Measurements from ENCODE around the gene EFCAB11. TPM values are rescaled to one million over a fixed set of nuclear protein-coding genes. Genes with fewer than 3 reads are reported as not detected.

The EFCAB11 gene
- total RNA-seq, 1 experiment from 2014 or later: 18.1 TPM

DNA sequence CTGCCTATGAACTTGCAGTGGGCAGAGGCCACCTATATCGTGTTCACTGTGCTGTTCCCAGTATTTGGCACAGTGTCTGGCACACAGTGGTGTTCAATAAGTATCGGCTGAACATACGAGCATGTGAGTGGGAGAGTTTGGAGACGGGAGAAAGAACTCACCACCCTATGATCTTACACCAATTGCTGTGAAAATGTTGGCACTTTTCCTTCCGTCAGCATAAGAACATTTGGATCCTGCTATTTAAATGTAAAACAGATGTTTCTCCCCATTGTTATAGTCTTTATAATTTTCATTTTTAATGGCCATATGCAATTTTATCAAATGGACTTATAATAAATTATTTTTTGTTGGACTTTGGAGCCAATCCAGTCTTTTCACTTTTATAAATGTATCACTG lies 144.4 kb downstream of the EFCAB11 start:
- Histone ChIP-seq H3K27me3 (ENCODE audit: insufficient read depth, low read length) (no peaks in the 10 kb centered on the region), H3K4me2 (ENCODE audit: low read length) (no peak overlapping the region), H3K9me2 (ENCODE audit: insufficient read depth) (no peaks in the 10 kb centered on the region), H3K4me3 (replicated peaks in 1 of 2; ENCODE audit: low read depth in 1 of 2, low read length in 2 of 2) (no peak overlapping the region), H3K9ac (ENCODE audit: low read length) (no peak overlapping the region), H3K27ac (ENCODE audit: low read depth, low read length) (no peak overlapping the region), H4K20me1 (ENCODE audit: insufficient read depth) (no peaks in the 10 kb centered on the region), H3K9me3 (ENCODE audit: control insufficient read depth in 1 of 2, insufficient read depth in 1 of 2, low read depth in 1 of 2, low read length in 2 of 2) (no peaks in the 10 kb centered on the region), H3K36me3 (ENCODE audit: control insufficient read depth in 1 of 2, insufficient read depth in 2 of 2, low read length in 2 of 2) (no peaks in the 10 kb centered on the region), H3K4me1 (ENCODE audit: control insufficient read depth in 1 of 2, insufficient read depth in 2 of 2, low read length in 2 of 2) (no peaks in the 10 kb centered on the region), H3K79me2 (ENCODE audit: insufficient read depth, low read length) (no peaks in the 10 kb centered on the region), H2AFZ (ENCODE audit: low read depth, low read length, poor library complexity, severe bottlenecking) (no peak overlapping the region)
- ATAC-seq (no peak), DNase-seq (ENCODE audit: low read depth, low spot score) (no peak)
- RAD21 ChIA-PET (ENCODE audit: low non-redundant PET in 1 of 2, low total read pairs in 2 of 2, uncharacterized antibody in 2 of 2, unreplicated experiment in 2 of 2): no interaction called here
- CTCF ChIA-PET: no interaction called here
- POLR2A ChIA-PET: no interaction called here
- TF ChIP-seq ZFX (IDR thresholded peaks at IDR 0.05) (no peak), RAD21 (IDR thresholded peaks at IDR 0.05; ENCODE audit: low read depth) (no peak), ATF3 (IDR thresholded peaks at IDR 0.05) (no peak), CBX3 (IDR thresholded peaks at IDR 0.05; ENCODE audit: low read depth) (no peak), POLR2AphosphoS5 (IDR thresholded peaks at IDR 0.05; ENCODE audit: low read depth, low read length) (no peak), SIN3A (IDR thresholded peaks at IDR 0.05; ENCODE audit: low read depth) (no peak), CEBPB (IDR thresholded peaks at IDR 0.05; ENCODE audit: low read depth) (no peak)
- no TSS peak for BruUV-seq (replicated peaks)
- intact Hi-C loops (cut with micrococcal nuclease): no loop called here

DNA sequence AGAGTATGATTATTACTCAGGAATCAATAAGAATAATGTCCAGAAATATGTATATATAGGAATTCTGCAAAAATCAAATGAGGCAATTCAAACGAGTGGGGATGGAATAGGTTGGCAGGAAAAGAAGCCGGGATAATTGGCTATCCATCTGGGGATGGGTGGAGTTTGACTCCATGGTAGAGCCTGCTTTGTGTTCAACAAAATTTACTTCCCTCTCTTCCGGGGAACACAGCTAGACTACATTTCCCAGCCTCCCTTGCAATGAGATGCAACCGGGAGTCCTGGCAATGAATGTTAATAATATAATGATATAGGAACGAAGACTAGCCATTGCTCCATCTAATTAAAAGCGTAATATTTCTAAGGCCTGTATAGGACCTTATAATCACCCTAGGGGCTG lies 146.6 kb downstream of the EFCAB11 start:
- ATAC-seq (no peak), DNase-seq (ENCODE audit: low read depth, low spot score) (no peak)
- H3K4me3 ChIP-seq (replicated peaks in 1 of 2; ENCODE audit: low read depth in 1 of 2, low read length in 2 of 2): no peak overlapping the region
- no peak overlapping the region for H3K27ac ChIP-seq (ENCODE audit: low read depth, low read length)
- H3K9me2 ChIP-seq (ENCODE audit: insufficient read depth): no peaks in the 10 kb centered on the region
- CTCF ChIA-PET: interaction anchor here (0.6 kb wide), 1 partner anchor 716 kb away, joined by 3 read pairs; no protein-coding TSS in a partner anchor
- no peaks in the 10 kb centered on the region for H3K9me3 ChIP-seq (ENCODE audit: control insufficient read depth in 1 of 2, insufficient read depth in 1 of 2, low read depth in 1 of 2, low read length in 2 of 2)
- TF ChIP-seq EZH2phosphoT487 (IDR thresholded peaks at IDR 0.05; ENCODE audit: borderline replicate concordance): no peak
- no peak for TF ChIP-seq JUND (IDR thresholded peaks at IDR 0.05)
- TF ChIP-seq ZNF274 (IDR thresholded peaks at IDR 0.05; ENCODE audit: low read depth, low read length): no peak
- no peak for TF ChIP-seq SRF (IDR thresholded peaks at IDR 0.05; ENCODE audit: low read depth)
- TF ChIP-seq, protein P1, sequence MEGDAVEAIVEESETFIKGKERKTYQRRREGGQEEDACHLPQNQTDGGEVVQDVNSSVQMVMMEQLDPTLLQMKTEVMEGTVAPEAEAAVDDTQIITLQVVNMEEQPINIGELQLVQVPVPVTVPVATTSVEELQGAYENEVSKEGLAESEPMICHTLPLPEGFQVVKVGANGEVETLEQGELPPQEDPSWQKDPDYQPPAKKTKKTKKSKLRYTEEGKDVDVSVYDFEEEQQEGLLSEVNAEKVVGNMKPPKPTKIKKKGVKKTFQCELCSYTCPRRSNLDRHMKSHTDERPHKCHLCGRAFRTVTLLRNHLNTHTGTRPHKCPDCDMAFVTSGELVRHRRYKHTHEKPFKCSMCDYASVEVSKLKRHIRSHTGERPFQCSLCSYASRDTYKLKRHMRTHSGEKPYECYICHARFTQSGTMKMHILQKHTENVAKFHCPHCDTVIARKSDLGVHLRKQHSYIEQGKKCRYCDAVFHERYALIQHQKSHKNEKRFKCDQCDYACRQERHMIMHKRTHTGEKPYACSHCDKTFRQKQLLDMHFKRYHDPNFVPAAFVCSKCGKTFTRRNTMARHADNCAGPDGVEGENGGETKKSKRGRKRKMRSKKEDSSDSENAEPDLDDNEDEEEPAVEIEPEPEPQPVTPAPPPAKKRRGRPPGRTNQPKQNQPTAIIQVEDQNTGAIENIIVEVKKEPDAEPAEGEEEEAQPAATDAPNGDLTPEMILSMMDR (IDR thresholded peaks at IDR 0.05 in 2 of 3, conservative IDR thresholded peaks at IDR 0.05 in 1 of 3; ENCODE audit: borderline replicate concordance in 1 of 3, insufficient read depth in 1 of 3, low read depth in 2 of 3, low read length in 2 of 3): no peak
- TF ChIP-seq MAX (IDR thresholded peaks at IDR 0.05): no peak
- TF ChIP-seq FOSL1 (IDR thresholded peaks at IDR 0.05; ENCODE audit: low read depth): no peak
- no peak for TF ChIP-seq ATF3 (IDR thresholded peaks at IDR 0.05)
- TF ChIP-seq ZFX (IDR thresholded peaks at IDR 0.05): no peak
- no peak for TF ChIP-seq CEBPB (IDR thresholded peaks at IDR 0.05; ENCODE audit: low read depth)
- TF ChIP-seq POLR2A (IDR thresholded peaks at IDR 0.05; ENCODE audit: borderline replicate concordance, extremely low read depth, insufficient read depth, insufficient read length): no peak
- no peak for TF ChIP-seq SIN3A (IDR thresholded peaks at IDR 0.05; ENCODE audit: low read depth)
- no peak overlapping the region for H2AFZ ChIP-seq (ENCODE audit: low read depth, low read length, poor library complexity, severe bottlenecking)
- POLR2A ChIA-PET: no interaction called here
- H3K9ac ChIP-seq (ENCODE audit: low read length): no peak overlapping the region
- no peaks in the 10 kb centered on the region for H3K27me3 ChIP-seq (ENCODE audit: insufficient read depth, low read length)
- BruUV-seq (replicated peaks): no TSS peak
- no peaks in the 10 kb centered on the region for H3K4me1 ChIP-seq (ENCODE audit: control insufficient read depth in 1 of 2, insufficient read depth in 2 of 2, low read length in 2 of 2)
- H4K20me1 ChIP-seq (ENCODE audit: insufficient read depth): no peaks in the 10 kb centered on the region
- no peaks in the 10 kb centered on the region for H3K79me2 ChIP-seq (ENCODE audit: insufficient read depth, low read length)
- intact Hi-C loops (cut with micrococcal nuclease): no loop called here
- no peak overlapping the region for H3K4me2 ChIP-seq (ENCODE audit: low read length)
- RAD21 ChIA-PET (ENCODE audit: low non-redundant PET in 1 of 2, low total read pairs in 2 of 2, uncharacterized antibody in 2 of 2, unreplicated experiment in 2 of 2): no interaction called here
- no peaks in the 10 kb centered on the region for H3K36me3 ChIP-seq (ENCODE audit: control insufficient read depth in 1 of 2, insufficient read depth in 2 of 2, low read length in 2 of 2)
